Measurements from ENCODE around the gene C3orf80. TPM values are rescaled to one million over a fixed set of nuclear protein-coding genes. Genes with fewer than 3 reads are reported as not detected.
"Not testable (repeated sequence)": the region's sequence is repeated elsewhere in the genome, so short reads cannot be mapped to it uniquely, and the experiment has no call there.

C3orf80 gene
- total RNA-seq, 1 donor from 2014 or later = 1.3 TPM

DNA sequence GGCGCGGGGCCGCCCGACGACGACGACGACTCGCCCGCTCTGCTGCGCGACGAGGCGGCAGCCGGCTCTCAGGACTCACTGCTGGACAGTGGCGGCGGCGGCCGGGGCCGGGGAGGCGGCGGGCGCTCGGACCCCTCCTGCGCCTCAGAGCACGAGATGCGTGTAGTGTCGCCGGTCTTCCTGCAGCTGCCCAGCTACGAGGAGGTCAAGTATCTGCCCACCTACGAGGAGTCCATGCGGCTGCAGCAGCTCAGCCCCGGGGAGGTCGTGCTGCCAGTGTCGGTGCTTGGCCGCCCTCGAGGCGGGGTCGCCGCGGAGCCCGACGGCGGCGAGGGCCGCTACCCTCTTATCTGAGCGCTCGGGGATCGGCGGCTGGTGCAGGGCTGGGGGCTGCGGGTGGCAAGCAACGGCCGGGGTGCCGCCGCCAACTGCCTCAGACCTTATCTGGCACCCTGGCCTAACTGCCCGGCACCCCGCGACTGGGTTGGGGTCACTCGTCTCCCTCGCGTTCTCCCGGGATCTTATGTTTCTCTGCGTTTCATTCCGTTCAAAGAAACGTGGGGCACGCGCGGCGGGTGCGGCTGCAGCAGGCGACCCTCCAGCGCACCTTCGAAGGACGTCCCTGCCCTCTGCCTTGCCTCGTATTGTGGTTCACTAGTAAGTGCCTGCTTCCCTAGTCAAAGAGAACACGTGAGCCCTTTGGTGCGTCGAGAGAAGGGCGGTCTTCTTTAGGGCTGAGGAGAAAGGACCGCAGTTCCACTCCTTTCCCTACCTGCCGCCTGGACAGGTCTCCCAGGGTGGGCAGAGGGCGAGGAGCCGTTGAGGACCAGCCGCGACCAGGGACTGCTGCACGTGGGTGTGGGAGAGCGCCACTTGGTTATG is 1.0 kb downstream of the C3orf80 start:
- H3K36me3 ChIP-seq = no peaks in the 10 kb centered on the region
- intact Hi-C loops (cut with DNase I) = no loop called here
- TF ChIP-seq CTCF (IDR thresholded peaks at IDR 0.05) = no peak
- no peak overlapping the region for H3K27ac ChIP-seq
- peaks cover 10% of the 10 kb centered on the region for H3K4me1 ChIP-seq
- peaks cover 37% of the 10 kb centered on the region for H3K27me3 ChIP-seq
- ATAC-seq (peak; percentile 65), DNase-seq (no peak)
- H3K4me3 ChIP-seq = peak overlapping the region; percentile 56
- no peaks in the 10 kb centered on the region for H3K9me3 ChIP-seq

DNA sequence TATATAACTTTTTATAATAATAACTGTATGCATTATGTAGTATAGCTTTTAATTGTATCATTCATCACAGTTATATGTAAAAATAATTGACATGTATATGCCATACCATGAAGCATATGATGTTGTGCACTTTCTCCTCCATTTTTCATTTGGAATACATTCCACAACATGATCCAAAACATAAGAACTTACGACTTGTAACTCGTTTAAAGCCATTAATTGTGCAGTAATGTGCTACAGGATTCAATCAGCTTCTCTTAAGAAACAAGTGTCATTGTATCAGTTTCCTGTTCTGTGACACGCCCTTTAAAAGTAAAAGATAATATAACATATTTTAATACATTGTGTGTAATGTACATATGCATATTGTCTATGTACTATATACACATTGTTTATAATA is 2.2 kb downstream of the C3orf80 start:
- no peak for TF ChIP-seq CTCF (IDR thresholded peaks at IDR 0.05)
- Histone ChIP-seq H3K36me3 (no peaks in the 10 kb centered on the region), H3K9me3 (no peaks in the 10 kb centered on the region), H3K4me1 (peaks cover 10% of the 10 kb centered on the region), H3K4me3 (no peak overlapping the region), H3K27ac (no peak overlapping the region), H3K27me3 (peaks cover 37% of the 10 kb centered on the region)
- intact Hi-C loops (cut with DNase I) = no loop called here
- ATAC-seq (no peak), DNase-seq (no peak)

- DNase-seq (no peak), ATAC-seq (no peak)
- Histone ChIP-seq H3K9me3 (no peaks in the 10 kb centered on the region), H3K4me3 (no peak overlapping the region), H3K27ac (no peak overlapping the region), H3K27me3 (peaks cover 12% of the 10 kb centered on the region), H3K36me3 (no peaks in the 10 kb centered on the region), H3K4me1 (no peaks in the 10 kb centered on the region)
- intact Hi-C loops (cut with DNase I) = no loop called here
- TF ChIP-seq CTCF (IDR thresholded peaks at IDR 0.05) = no peak
Observed at GRCh38 chr3:160232014-160232413, 6.8 kb downstream of the C3orf80 start.

DNA sequence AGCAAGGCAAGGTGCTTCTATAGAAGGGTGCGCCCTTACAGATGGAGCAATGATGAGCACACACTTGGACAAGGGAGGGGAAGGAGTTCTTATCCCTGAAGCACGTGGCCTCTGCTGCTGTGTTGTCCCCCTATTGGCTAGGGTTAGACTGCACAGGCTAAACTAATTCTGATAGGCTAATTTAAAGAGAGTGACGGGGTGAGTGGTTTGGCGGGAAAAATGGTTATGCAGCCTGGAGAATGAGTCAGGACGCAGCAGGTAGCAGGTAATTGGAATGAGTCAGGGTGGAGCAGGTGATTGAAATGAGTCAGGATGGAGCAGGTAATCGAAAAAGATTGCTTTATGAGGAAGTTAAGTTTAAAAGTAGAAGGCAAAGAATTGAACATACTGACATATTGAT is 15.5 kb downstream of the C3orf80 start:
- intact Hi-C loops (cut with DNase I); H3K4me1 ChIP-seq; H3K27ac ChIP-seq; H3K36me3 ChIP-seq; H3K4me3 ChIP-seq; H3K27me3 ChIP-seq; ATAC-seq; H3K9me3 ChIP-seq; DNase-seq: not testable (repeated sequence)

DNA sequence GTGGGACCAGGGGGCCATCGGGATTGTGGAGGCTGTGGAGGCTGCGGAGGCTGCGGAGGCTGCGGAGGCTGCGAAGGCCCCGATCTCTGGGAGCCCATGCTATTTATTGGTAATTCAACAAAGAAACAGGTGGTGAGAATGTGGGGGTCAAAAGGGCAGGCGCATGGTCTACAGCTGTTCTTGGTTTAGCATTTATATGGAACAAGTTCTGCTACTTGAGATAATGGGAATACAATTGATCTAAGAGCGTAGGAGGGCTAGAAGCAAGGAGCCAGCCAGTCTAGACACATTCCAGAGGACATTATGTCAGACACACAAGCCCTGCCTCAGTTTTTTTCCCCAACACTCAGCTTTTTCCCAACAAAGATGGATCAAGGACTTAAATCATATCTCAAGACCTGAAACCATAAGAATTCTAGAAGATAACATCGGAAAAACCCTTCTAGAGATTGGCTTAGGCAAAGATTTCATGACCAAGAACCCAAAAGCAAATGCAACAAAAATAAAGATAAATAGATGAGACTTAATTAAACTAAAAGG is 20.1 kb downstream of the C3orf80 start:
- Histone ChIP-seq H3K4me3 (no peak overlapping the region), H3K27me3 (no peaks in the 10 kb centered on the region), H3K4me1 (no peaks in the 10 kb centered on the region), H3K9me3 (no peaks in the 10 kb centered on the region), H3K27ac (no peak overlapping the region), H3K36me3 (no peaks in the 10 kb centered on the region)
- TF ChIP-seq CTCF (IDR thresholded peaks at IDR 0.05) = no peak
- DNase-seq (no peak), ATAC-seq (no peak)
- intact Hi-C loops (cut with DNase I) = no loop called here

DNA sequence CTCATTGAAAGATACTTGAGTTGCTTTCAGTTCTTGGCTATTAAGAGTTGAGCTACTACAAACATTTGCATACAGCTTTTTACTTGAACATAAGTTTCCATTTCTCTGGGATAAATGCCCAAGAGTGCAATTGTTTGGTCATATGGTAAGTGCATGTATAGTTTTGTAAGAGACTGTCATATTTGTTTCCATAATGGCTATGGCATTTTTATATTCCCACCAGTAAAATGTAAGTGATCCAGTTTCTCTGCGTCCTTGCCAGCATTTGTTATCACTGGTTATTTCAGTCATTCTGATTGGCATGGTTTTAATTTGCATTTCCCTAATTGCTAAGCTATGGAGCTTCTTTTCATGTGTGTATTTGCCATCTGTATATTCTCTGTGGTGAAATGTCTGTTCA is 22.5 kb downstream of the C3orf80 start:
- Histone ChIP-seq H3K4me3 (no peak overlapping the region), H3K36me3 (no peaks in the 10 kb centered on the region), H3K27ac (no peak overlapping the region), H3K9me3 (no peaks in the 10 kb centered on the region), H3K27me3 (no peaks in the 10 kb centered on the region), H3K4me1 (no peaks in the 10 kb centered on the region)
- ATAC-seq = no peak
- DNase-seq = no peak
- intact Hi-C loops (cut with DNase I) = no loop called here
- no peak for TF ChIP-seq CTCF (IDR thresholded peaks at IDR 0.05)
